ENCODE results near the gene PRPF40B. TPM values are rescaled to one million over a fixed set of nuclear protein-coding genes. Genes with fewer than 3 reads are reported as not detected.

The PRPF40B gene
- total and polyA plus RNA-seq, 8 donors: 6.6 to 39.7 (median 13.3) TPM

- WGBS, 5 donors: 75 to 88% (median 85%) methylated on average over 7 of the region's 7 CpGs
- no peaks in the 10 kb centered on the region for H3K27me3 ChIP-seq
- H3K4me1 ChIP-seq: peaks cover 8 to 37% (median 24%) of the 10 kb centered on the region in 4 donors
- TF ChIP-seq EP300 (IDR thresholded peaks at IDR 0.05) (no peak), POLR2AphosphoS5 (IDR thresholded peaks at IDR 0.05) (no peak), CTCF (IDR thresholded peaks at IDR 0.05) (no peak), POLR2A (IDR thresholded peaks at IDR 0.05) (no peak)
- H3K4me3 ChIP-seq: no peak overlapping the region
- H3K27ac ChIP-seq: no peak overlapping the region
- intact Hi-C loops (cut with DNase I; ENCODE audit: low total_unique reads): no loop called here
- peak in 1 of 2 donors; percentile 25 for DNase-seq
- no peaks in the 10 kb centered on the region for H3K9me3 ChIP-seq
- peaks cover 0 to 17% (median 9%) of the 10 kb centered on the region in 4 donors for H3K36me3 ChIP-seq
These were observed 38.8 kb upstream of the PRPF40B start for GRCh38 chr12:49584591-49584990.

GRCh38 chr12:49585477-49586459 lies 37.6 kb upstream of the PRPF40B start:
- TF ChIP-seq CTCF (IDR thresholded peaks at IDR 0.05) (no peak), EP300 (IDR thresholded peaks at IDR 0.05) (no peak)
- intact Hi-C loops (cut with DNase I; ENCODE audit: low total_unique reads): no loop called here
- no peak overlapping the region for H3K27ac ChIP-seq

GRCh38 chr12:49587174-49587908 lies 36.0 kb upstream of the PRPF40B start:
- intact Hi-C loops (cut with DNase I; ENCODE audit: low total_unique reads): no loop called here
- 89 to 94% (median 91%) methylated on average over 11 of the region's 11 CpGs for WGBS, 5 donors
- H3K4me1 ChIP-seq: peaks cover 0 to 23% (median 17%) of the 10 kb centered on the region in 4 donors
- DNase-seq: no peak
- peaks cover 0 to 20% (median 11%) of the 10 kb centered on the region in 4 donors for H3K36me3 ChIP-seq
- H3K9me3 ChIP-seq: no peaks in the 10 kb centered on the region
- no peak for TF ChIP-seq POLR2AphosphoS5 (IDR thresholded peaks at IDR 0.05)
- no peak for TF ChIP-seq POLR2A (IDR thresholded peaks at IDR 0.05)
- no peak for TF ChIP-seq EP300 (IDR thresholded peaks at IDR 0.05)
- TF ChIP-seq CTCF (IDR thresholded peaks at IDR 0.05): no peak
- H3K4me3 ChIP-seq: no peak overlapping the region
- no peaks in the 10 kb centered on the region for H3K27me3 ChIP-seq
- no peak overlapping the region for H3K27ac ChIP-seq

More at GRCh38 chr12:49585477-49586459, 37.6 kb upstream of the PRPF40B start:
- H3K27me3 ChIP-seq: no peaks in the 10 kb centered on the region
- no peaks in the 10 kb centered on the region for H3K9me3 ChIP-seq
- H3K36me3 ChIP-seq: peaks cover 0 to 17% (median 9%) of the 10 kb centered on the region in 4 donors
- 83 to 88% (median 88%) methylated on average over 16 of the region's 16 CpGs for WGBS, 5 donors
- H3K4me1 ChIP-seq: peaks cover under 1 to 30% (median 21%) of the 10 kb centered on the region in 4 donors
- DNase-seq: peak in 1 of 2 donors; percentile 36
- H3K4me3 ChIP-seq: no peak overlapping the region

GRCh38 chr12:49588281-49588680 lies 35.1 kb upstream of the PRPF40B start:
- TF ChIP-seq POLR2AphosphoS5 (IDR thresholded peaks at IDR 0.05) (no peak), POLR2A (IDR thresholded peaks at IDR 0.05) (no peak), CTCF (IDR thresholded peaks at IDR 0.05) (no peak), EP300 (IDR thresholded peaks at IDR 0.05) (no peak)
- H3K27me3 ChIP-seq: no peaks in the 10 kb centered on the region
- H3K9me3 ChIP-seq: no peaks in the 10 kb centered on the region
- WGBS, 5 donors: 84 to 96% (median 91%) methylated on average over 5 to 7 of the region's 7 CpGs
- H3K27ac ChIP-seq: no peak overlapping the region
- H3K36me3 ChIP-seq: peaks cover 0 to 20% (median 11%) of the 10 kb centered on the region in 4 donors
- no peak overlapping the region for H3K4me3 ChIP-seq
- intact Hi-C loops (cut with DNase I; ENCODE audit: low total_unique reads): no loop called here
- H3K4me1 ChIP-seq: peaks cover 0 to 13% (median 9%) of the 10 kb centered on the region in 4 donors
- no peak for DNase-seq
